ENCODE data around the gene PTPRB.

Gene PTPRB

DNA sequence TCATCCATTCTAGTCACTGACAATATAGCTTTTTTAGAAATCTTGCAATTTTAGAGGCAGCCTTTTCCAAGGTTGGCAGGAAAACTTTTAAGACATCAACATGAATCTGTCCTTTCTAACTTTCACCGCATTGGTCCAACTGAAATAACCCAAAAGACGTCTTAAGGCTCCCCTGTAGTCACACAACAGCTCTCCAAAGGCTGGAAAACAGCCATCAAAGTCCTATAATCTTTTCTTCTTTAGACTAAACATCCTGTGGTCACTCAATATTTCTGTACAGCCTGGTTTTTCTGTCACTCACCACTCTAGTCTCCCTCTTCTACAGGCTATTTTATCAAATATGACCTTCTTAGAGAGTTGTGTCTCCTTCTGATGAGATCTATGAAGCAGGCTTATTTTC is 4.5 kb upstream of the PTPRB start:
- DNase-seq: no peak

DNA sequence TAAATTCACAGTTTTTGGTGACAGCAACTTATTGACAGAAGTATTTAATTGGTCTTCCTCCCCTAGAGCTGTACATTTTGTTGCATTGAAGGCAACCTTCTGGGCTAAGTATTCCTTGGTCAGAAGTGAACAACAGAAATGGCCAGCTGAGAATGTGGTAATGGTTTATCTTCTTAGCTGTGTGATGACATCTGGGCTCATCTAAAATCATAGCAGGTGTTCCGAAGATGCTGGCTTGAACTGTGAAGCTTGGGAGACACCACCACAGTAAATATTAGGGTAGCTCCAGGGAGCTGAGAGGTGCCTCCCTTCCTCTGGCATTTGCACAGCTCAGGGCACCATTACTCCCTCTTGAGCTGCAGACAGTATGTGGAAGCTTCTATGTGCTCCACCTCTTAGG is 3.7 kb upstream of the PTPRB start:
- DNase-seq: no peak

DNA sequence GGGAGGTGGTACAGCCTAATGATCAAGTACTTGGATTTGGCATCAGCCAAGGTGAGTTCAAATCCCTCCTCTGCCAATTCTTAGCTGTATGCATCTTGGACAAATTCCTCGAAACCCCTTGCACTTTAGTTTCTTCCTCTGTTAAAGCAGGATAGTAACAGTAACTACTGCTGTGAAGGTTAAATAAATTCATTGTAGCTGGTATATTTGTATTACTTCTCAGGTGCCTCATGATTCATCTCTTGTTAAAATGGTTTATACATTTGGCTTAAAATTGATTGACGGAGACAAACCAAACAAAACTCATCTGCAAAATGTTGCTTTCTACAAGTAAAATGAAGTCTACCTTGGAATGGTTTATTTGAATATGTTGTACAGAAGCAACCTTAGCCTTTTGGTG is 2.3 kb upstream of the PTPRB start:
- DNase-seq: no peak

DNA sequence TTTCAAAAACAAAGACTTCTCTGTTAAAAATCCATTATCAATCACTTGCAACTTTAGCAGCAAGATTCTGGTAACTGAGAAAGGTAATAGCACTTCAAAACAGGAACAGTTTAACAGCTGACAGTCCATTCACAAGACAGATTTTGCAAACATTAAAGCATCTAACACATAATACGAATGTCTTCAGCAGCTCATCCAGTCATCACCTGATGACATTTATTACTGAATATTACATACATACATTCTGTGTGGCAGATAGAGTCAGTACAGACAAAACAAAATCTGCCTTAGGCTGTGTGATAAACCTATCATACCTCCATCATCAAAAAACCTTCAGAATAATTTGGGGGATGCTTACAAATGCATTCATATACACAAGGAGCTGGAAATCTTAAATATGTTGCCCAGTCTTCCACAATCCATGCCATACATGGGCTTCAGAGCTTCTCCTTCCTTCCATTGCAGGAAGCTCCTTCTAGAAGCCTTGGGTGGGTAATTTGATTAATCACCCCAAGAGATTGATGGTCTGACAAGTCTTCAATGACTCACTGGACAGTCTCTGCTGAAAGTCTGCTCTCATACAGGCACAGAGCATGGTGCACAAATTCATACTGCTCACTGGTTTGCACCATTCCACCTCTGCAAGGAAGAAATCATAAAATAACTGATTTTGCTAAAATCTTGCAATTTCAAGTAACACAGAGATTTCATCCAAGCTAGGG is 1.6 kb upstream of the PTPRB start:
- DNase-seq: no peak

DNA sequence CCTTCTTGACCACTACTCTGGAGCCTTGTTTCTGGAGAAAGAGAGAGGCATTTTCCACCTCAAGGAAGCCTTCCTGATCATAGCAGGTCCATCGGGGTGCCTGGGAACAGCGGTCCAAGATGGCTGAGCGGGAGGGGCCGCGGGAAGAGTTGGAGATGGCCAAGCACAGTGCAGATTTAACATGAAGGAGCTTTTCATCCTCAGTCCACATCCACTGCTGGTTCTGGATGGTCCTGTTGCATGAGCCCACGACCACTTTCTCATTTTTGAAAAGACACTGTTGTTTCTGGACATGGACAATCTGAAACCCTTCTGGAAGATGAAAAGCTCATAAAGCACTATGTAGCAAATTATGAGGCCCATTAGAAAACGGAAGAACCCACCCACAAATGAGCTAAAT is 1.5 kb downstream of the PTPRB start:
- no peak for DNase-seq

DNA sequence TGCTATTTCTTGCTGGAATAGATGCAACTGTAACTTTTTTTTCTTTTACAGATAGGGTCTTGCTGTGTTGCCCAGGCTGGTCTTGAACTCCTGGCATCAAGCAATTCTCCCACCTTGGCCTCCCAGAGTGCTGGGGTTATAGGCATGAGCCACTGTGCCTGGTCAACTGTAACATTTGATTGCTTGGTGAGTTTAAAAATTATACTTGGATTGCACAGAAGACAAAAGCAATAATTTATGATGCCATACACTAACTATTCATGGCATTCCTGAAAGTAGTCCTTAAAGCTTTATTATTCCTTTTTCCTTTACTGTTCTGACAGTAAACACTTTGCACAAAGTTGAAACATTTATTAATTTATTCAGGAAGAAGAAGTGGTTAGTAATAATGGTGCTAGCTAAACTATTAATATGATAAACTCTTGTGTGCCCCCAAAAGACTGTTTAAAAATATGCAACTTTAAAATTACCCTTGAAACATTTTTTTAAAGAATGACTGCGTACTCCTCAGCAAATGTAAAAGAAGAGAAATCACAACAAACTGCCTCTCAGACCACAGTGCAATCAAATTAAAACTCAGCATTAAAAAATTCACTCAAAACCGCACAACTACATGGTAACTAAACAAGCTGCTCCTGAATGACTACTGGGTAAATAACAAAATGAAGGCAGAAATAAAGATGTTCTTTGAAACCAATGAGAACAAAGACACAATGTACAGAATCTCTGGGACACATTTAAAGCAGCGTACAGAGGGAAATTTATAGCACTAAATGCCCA is 8.3 kb downstream of the PTPRB start:
- DNase-seq: no peak

DNA sequence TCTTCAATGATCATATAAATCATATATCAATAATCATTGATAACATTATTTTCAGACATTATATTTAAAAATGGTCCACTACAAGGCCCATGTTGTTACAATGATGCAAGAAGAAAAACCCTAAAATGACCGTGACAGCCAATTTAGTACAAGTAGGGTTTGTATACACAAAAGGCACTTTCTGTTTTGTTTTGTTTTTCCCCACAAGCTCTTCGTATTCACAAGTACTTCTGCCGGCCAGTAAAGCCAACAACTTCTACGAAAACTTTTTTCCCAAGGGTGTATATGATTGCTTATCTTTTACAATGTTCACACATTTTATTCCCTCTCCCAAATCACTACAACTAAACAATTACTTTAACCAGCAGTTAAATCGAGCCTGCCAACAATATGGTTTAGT is 9.6 kb downstream of the PTPRB start:
- DNase-seq: no peak

DNA sequence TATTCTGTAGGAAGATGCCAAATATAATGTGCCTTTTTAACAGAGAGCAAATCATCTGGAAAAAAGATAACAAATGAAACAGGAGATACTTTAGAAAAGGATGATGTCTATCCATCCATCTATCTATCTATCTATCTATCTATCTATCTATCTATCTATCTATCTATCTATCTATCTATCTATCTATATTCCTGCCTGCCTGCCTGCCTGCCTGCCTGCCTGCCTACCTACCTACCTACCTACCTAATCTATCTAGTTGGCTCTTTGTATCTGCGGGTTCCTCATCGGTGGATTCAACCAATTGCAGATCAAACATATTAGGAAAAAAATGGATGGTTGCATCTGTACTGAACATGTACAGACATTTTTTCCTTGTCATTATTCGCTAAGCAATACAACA is 11.0 kb downstream of the PTPRB start:
- DNase-seq: no peak

DNA sequence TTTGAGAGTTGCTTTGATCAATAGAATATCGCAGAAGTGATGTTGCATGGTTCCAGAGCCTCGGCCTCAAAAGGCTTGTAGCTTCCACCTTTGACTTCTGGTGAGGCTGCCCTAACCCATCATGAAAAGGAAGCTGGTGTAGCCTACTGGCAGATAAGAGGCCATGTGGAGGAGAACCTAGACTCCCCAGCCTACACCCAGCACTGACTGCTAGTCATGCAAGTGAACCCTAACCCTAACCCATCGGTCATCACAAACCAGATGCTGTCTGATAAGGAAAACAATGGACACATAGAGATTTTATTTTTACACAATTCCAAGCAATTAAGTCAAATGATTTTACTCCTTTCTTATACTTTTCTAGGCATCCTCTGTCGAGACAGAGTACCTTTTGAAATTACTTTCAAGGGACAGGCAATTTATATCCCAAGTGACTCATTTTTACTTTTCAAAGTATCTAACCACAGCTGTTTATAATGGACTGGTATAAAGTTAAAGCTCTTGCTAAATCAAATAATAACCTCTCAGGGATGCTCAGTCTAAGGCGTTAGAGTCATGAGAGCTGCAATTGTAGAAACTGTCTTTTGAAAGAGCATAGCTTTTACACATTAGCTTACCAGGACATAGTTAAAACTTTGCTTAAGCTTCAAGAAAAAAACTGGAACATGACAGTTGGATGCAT is 17.6 kb downstream of the PTPRB start:
- no peak for DNase-seq

DNA sequence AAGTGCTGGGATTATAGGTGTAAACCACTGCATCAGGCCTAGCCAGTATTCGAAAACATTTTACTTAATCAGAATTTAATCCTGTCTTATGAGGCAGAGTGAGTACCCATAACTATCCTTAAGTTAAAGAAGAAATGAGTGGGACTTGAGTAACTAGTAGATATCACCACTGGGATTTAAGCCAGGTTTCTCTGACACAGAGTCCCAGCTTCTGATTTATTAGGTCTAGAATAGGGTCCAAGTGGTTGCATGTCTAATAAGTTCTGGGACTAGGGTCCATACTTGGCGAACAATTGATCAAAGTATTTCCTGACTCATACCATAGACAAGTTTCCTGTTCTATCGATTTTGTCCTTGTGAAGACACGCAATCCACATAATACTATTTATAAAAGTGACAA is 18.9 kb downstream of the PTPRB start:
- no peak for DNase-seq

DNA sequence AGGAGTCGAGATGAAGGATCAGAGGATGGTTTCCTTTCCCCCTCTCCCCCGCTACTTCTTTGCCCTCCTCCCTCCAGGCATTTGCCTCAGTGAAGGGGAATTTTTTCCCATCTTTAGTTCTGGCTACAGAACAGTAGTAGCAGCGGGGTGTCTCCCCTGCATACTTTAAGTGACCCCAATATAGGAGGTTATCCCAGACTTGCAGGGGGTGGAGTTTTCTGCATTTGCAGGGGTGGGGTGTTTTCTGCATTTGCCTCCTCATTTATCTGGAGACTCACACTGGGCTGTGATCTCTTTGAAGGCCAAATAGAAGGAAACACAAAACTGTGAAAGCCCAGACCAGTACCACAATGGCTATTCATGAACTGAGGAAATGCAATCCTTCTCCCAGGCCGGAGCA is 19.8 kb downstream of the PTPRB start:
- no peak for DNase-seq

DNA sequence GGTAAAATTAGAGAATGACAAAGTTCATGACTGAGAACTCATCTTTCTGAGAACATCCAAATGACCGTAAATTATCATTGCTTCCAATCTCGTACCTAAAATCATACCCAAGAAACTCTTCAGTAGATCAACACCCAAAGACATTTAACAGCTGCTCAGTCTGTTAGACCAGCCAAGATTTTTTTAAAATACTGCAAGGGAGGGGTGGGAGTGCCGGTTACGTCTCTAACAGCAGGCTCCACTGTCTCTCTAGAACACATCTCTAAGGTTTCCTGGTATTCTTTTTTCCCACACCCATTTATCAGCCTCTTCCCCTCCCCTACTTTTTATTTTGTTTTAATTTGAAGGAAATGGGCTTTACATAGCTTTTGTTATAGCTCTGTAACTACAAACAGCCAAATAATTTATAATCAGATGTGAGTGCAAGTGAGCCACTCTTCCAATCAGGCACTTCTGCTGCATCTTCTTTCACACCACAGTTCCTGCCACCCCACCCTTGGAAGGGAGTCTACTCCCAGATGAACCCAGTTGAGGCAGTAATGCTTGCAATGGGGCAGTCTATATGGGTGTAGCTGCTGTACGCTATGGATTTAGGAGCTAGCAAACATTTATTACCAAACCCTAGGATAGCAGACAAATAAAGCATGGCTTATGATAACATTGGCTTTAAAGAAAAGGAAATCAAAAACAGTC is 21.9 kb downstream of the PTPRB start:
- no peak for DNase-seq

DNA sequence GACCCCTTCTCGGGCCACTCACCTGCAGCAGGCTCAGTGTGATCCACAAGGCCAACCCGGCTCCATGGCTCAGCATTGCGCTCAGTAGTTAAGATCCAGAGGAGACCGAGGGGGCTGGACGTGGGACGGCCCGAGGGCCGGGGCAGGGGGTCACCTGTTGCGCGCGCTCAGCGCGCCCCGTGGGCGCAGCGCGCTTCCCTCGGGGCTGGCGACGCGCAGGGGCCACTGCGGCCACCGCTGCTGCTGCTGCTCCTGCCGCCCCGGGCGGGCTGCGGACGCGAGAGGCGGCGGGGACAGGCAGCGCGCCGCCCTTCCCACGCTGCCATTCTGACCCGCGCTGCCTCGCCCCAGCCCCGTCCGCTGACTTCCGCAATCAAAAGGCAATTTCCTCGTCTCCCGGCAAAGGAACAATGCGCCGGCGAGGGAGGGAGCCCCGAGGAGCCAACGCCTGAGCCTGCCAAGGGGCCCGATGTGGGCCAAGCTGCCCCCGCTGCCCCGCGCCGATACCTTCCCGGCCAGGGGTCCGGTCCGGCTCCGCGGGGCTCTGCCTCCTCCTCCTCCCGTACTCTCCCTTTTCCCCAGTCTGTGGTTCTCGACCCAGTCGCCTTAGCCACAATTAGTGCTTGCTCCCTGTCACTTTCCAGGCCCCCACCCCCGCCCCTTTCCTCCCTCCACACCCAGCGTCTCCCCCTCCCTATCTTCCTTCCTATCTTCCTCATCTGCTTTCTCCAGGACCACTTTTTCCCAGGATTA is 27.3 kb downstream of the PTPRB start:
- peak; percentile 45 for DNase-seq

DNA sequence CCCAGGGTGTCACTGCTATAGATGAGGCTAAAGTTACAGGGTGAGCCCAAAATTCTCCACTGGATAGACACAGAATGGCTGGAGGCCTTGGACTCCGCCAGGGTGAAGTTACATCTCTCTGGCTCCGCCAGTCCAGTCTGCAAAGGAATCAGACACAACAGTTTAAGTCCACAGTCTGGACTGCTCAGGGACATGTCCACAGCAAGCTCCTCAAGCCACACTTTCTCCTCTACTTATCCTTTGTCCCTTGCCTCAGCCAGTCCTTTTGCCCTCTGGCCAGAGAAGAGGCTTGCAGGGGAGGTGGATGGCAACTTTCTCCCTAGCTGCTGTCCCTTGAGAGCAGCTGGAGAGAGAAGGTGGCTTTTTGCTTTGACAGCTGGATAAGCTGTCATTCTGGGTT is 28.0 kb downstream of the PTPRB start:
- no peak for DNase-seq

DNA sequence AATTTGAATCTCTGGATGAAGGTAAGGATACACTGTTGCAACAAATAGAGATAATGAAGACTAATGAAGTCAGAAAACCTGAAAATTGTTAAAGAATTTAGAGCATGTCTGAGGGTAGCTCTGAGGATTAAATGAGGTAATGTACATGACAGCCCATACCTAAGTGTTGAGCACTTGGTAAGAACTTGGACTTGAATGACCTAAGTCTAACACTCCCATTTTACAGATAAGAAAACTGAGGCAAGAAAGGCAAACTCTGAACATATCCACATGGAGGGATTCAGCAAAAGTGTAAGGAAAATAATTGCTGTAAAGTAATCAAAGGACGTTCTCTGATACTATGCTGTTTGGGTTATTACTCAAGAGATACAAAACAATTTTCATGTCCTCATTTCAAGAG is 29.0 kb downstream of the PTPRB start:
- no peak for DNase-seq

DNA sequence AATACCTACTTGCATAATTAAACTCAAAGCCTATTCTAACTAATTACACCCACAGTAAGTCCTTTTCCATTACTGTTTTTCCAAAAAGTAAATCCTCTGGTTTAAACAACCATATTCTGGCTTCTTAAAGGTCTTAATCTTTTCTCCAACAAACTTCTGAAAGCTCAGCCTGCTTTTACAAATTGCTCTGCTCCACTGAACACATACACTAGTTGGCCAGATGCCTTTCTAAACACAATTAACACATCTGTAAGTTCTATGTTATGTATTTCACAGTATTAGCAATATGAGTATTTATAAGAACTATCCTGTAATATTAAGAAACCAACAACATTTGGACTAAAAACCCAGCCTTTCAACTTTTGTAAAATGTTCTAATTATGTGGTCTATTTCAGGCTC is 30.1 kb downstream of the PTPRB start:
- DNase-seq: no peak

DNA sequence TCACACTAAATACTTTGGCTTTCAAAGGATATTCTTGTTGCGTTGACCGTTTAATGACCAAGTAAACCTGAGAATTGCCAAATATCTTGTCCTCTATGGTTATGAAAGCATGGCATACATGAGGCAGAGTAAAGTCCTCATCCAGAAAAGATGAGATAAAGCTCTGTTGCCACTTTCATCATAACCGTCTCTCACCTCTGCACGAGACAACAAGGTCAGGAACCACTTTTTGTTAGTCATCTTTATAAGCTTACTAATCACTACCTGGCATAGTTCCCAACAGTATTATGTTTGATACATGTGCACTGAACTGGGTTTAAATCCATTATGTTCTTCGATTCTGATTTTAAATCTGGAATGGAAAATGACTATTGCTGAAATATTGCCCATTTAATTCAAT is 31.3 kb downstream of the PTPRB start:
- no peak for DNase-seq

DNA sequence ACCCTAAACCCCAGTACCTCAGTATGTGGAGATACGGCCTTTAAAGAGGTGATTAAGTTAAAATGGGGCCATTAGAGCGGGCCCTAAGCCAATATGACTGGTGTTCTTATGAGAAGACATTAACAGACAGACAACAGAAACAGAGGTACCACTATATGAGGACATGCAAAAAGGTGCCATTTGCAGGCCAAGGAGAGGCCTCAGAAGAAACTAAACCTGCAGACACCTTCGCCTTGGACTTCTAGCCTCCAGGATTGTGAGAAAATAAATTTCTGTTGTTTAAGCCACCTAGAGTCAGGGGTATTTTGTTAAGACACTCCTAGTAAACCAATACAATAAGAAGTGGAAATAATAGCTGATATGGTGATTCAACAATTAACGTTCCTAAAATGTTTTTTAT is 32.6 kb downstream of the PTPRB start:
- DNase-seq: no peak

DNA sequence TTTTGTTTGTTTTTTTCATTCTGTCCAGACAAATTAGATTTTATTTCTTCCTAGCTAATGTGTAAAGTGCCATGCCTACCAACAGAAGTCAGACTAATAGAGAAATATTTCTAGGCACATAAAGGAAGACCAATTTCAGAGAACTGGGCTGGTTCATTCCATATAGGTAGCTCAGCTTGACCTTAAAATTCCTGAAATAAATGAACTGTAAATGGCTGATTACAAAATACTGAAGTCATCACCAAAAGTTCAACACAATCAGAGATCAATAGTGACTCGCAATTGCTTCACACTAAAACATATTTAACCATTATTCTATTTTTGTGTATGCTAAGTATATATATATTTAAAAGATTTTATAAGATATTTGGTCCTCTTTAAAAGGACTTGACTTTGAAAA is 34.2 kb downstream of the PTPRB start:
- no peak for DNase-seq

DNA sequence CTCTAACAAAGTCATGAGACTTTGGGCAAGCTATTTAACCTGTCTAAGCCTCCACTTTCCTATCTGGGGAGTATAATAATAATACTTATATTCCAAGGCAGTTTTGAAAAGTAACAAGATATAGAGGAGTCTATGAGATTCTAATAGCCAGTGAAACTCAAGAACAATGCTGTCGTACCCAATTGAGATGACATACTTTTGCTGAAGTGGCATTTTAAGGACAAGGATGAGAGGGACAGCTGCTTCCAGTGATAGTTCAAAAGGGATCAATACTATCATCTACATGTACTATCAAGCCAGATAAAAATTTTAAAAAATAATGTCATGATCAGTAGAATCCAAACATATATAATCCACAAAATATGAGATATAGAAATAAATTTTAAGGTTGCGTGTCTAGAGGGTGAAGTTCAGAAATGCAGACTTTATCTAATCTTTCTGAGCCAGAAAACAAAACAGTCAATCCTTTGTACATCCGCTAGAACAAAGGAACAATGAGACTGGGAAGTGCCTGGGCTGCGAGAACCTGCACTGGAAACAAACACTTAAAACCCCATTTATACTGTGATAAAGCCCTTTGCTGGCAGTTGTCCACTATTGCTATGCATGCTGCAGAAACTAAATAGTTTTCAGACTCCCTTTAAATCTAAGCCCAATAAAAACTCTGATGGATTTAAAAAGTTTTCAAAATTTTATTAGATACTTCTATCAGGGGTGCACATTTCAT is 38.6 kb downstream of the PTPRB start:
- no peak for DNase-seq

DNA sequence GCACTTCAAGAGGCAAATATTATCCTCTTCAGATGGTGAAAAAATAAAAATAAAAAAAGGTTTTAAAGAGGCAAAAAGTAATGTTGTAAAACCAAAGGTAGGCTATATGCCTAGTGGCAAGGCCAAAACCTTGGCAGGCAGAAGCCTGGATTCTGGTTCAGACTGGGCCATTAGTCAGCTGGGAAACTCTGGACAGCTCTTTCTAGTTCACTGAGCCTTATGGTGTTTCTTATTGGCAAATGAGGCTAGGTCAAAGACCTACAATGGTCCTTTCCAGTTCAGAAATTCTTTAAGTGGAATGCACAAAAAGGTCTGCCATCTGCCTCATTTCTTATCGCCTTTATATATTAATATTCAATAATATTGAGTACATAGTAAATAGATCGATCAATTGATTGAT is 44.6 kb downstream of the PTPRB start:
- DNase-seq: no peak
